ENCODE data around the gene LBP. TPM values are rescaled to one million over a fixed set of nuclear protein-coding genes. Genes with fewer than 3 reads are reported as not detected.

Gene LBP
- total and polyA plus RNA-seq, 2 donors (not counting 1 experiment from before 2014, with no cell fraction given): 0.08 to 0.17 TPM

DNA sequence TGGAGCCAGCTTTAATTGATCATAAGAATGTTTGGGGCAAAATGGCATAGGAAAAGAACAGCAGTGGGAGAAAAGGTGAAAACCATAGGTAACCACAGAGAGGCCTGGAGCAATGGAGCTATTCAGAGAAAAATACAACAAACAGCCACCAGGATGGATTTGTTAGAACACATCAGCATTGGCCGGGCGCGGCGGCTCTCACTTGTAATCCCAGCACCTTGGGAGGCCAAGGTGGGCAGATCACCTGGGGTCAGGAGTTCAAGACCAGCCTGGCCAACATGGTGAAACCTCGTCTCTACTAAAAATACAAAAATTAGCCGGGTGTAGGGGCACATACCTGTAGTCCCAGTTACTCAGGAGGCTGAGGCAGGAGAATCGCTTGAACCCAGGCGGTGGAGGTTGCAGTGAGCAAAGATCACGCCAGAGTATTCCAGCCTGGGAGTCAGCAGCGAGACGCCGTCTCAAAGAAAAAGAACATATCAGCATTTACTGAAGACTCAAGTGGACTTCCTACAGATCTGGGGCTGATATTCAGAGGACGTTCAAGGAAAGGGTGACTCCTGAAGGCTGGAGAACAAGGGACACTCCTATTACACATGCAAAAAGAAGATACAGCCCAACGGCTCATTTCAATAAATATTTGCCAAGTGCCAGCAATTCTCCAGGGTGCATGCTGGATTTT is 68.6 kb downstream of the LBP start:
- Histone ChIP-seq H3K27ac (ENCODE audit: insufficient read depth, low read length) (no peak overlapping the region), H3K79me2 (ENCODE audit: control insufficient read depth, insufficient read depth, low read length) (no peaks in the 10 kb centered on the region), H3K4me1 (ENCODE audit: control insufficient read depth, extremely low read depth, insufficient read depth, low read length) (peaks cover 4% of the 10 kb centered on the region), H3K9ac (ENCODE audit: insufficient read depth, low read length) (no peak overlapping the region), H3K4me3 (replicated peaks in 1 of 4; ENCODE audit: control extremely low read depth in 1 of 4, insufficient read depth in 1 of 4, low read depth in 3 of 4, low read length in 4 of 4) (no peak overlapping the region), H3K27me3 (ENCODE audit: control insufficient read depth, insufficient read depth, low read length) (no peaks in the 10 kb centered on the region), H3K9me3 (ENCODE audit: control insufficient read depth, insufficient read depth, low read depth, low read length) (no peaks in the 10 kb centered on the region), H3K4me2 (ENCODE audit: extremely low read depth, insufficient read depth, low read length) (no peak overlapping the region), H3K36me3 (ENCODE audit: control insufficient read depth, insufficient read depth, low read length) (peaks cover 10% of the 10 kb centered on the region), H4K20me1 (ENCODE audit: control insufficient read depth, extremely low read depth, insufficient read depth, low read length) (no peaks in the 10 kb centered on the region), H2AFZ (ENCODE audit: low read length) (no peak overlapping the region)
- no peak for TF ChIP-seq CTCF (conservative IDR thresholded peaks at IDR 0.05 in 1 of 2, IDR thresholded peaks at IDR 0.05 in 1 of 2; ENCODE audit: low read depth in 1 of 2, low read length in 2 of 2)
- TF ChIP-seq EZH2 (IDR thresholded peaks at IDR 0.05; ENCODE audit: low read length, missing control alignments): no peak
- DNase-seq (ENCODE audit: low read depth in 2 of 2): no peak

DNA sequence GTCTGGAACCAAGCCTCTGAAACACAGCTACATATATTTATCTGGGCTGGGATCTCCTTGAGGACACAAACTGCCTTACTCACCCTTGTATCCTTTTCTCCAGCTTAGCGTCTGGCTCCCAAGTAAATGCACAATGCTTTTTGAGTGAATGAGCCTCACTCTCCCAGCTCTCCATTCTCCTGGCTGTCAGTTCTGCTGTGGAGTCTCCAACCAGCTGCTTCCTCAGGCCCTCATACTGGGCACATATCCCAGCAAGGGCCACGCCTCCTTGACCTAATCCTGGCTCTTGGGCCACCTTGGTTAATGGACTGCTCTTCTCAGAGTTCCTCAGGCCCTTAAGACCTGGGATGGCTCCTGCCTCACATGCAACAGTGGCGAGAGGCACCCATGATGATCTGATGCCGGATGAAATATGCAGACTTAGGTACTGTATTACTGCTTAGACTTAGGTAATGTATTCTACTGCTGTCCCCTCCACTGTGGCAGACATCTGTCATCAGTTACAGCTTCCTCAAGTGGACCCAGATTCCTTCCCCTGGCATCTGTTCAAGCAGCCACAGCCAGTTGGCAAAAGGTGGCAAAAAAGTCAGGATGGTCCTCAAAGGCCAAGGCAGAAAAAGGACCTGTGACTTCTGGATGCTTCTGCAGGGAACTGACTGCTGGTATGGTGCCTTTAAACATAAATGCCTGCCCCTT is 72.4 kb downstream of the LBP start:
- no peak overlapping the region for H3K4me3 ChIP-seq (replicated peaks in 1 of 4; ENCODE audit: control extremely low read depth in 1 of 4, insufficient read depth in 1 of 4, low read depth in 3 of 4, low read length in 4 of 4)
- H3K79me2 ChIP-seq (ENCODE audit: control insufficient read depth, insufficient read depth, low read length): peaks cover 11% of the 10 kb centered on the region
- no peaks in the 10 kb centered on the region for H4K20me1 ChIP-seq (ENCODE audit: control insufficient read depth, extremely low read depth, insufficient read depth, low read length)
- H3K4me2 ChIP-seq (ENCODE audit: extremely low read depth, insufficient read depth, low read length): no peak overlapping the region
- H3K27me3 ChIP-seq (ENCODE audit: control insufficient read depth, insufficient read depth, low read length): no peaks in the 10 kb centered on the region
- TF ChIP-seq CTCF (conservative IDR thresholded peaks at IDR 0.05 in 1 of 2, IDR thresholded peaks at IDR 0.05 in 1 of 2; ENCODE audit: low read depth in 1 of 2, low read length in 2 of 2) (no peak), EZH2 (IDR thresholded peaks at IDR 0.05; ENCODE audit: low read length, missing control alignments) (no peak)
- no peak overlapping the region for H2AFZ ChIP-seq (ENCODE audit: low read length)
- H3K27ac ChIP-seq (ENCODE audit: insufficient read depth, low read length): no peak overlapping the region
- H3K9me3 ChIP-seq (ENCODE audit: control insufficient read depth, insufficient read depth, low read depth, low read length): no peaks in the 10 kb centered on the region
- H3K4me1 ChIP-seq (ENCODE audit: control insufficient read depth, extremely low read depth, insufficient read depth, low read length): peaks cover 4% of the 10 kb centered on the region
- no peak overlapping the region for H3K9ac ChIP-seq (ENCODE audit: insufficient read depth, low read length)
- peaks cover 19% of the 10 kb centered on the region for H3K36me3 ChIP-seq (ENCODE audit: control insufficient read depth, insufficient read depth, low read length)
- DNase-seq (ENCODE audit: low read depth in 2 of 2): peak; percentile 43 to 65

DNA sequence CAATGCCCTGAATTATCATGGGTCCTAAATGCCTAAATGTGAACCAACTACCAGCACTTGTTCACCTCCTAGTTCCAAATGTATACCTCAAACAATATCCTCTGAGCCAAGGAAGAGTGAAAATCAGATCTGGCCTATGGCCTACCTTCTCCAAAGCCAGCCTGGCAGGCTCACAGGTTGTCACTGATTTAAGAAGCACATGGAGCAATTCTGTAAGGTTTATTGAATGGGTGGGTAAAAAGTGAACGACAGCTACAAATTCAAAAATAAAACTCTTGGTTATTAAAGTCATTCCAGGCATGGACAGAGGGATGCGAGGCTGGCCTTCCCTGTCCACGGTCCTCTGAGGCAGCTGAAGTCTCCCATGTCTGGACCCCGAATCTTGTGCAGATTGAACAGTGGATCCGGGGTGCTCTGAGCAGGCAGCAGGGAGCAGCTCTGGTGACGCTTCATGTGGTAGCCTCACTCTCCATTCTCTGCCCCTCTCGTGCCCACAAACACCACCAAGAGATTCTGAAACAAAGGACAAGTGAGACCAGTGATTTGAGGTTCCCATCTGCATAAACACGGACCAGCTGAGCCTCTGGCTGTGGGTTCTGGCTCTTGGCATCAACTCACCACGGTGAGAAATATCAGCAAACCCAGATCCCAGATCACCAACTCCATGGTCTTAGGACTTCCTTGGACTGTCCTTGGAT is 74.3 kb downstream of the LBP start:
- no peaks in the 10 kb centered on the region for H3K9me3 ChIP-seq (ENCODE audit: control insufficient read depth, insufficient read depth, low read depth, low read length)
- H3K9ac ChIP-seq (ENCODE audit: insufficient read depth, low read length): no peak overlapping the region
- no peak for DNase-seq (ENCODE audit: low read depth in 2 of 2)
- no peaks in the 10 kb centered on the region for H3K27me3 ChIP-seq (ENCODE audit: control insufficient read depth, insufficient read depth, low read length)
- H2AFZ ChIP-seq (ENCODE audit: low read length): no peak overlapping the region
- TF ChIP-seq EZH2 (IDR thresholded peaks at IDR 0.05; ENCODE audit: low read length, missing control alignments): no peak
- no peak for TF ChIP-seq CTCF (conservative IDR thresholded peaks at IDR 0.05 in 1 of 2, IDR thresholded peaks at IDR 0.05 in 1 of 2; ENCODE audit: low read depth in 1 of 2, low read length in 2 of 2)
- peaks cover 26% of the 10 kb centered on the region for H3K36me3 ChIP-seq (ENCODE audit: control insufficient read depth, insufficient read depth, low read length)
- H3K4me2 ChIP-seq (ENCODE audit: extremely low read depth, insufficient read depth, low read length): no peak overlapping the region
- H3K4me1 ChIP-seq (ENCODE audit: control insufficient read depth, extremely low read depth, insufficient read depth, low read length): peaks cover 4% of the 10 kb centered on the region
- H3K79me2 ChIP-seq (ENCODE audit: control insufficient read depth, insufficient read depth, low read length): peaks cover 28% of the 10 kb centered on the region
- no peaks in the 10 kb centered on the region for H4K20me1 ChIP-seq (ENCODE audit: control insufficient read depth, extremely low read depth, insufficient read depth, low read length)
- H3K27ac ChIP-seq (ENCODE audit: insufficient read depth, low read length): no peak overlapping the region
- no peak overlapping the region for H3K4me3 ChIP-seq (replicated peaks in 1 of 4; ENCODE audit: control extremely low read depth in 1 of 4, insufficient read depth in 1 of 4, low read depth in 3 of 4, low read length in 4 of 4)

Measured in fibroblast of lung (primary cell).